IMR-90 (cell line): Measurements from ENCODE around the gene CR1L. TPM values are rescaled to one million over a fixed set of nuclear protein-coding genes. Genes with fewer than 3 reads are reported as not detected.

Experiments used
- ATAC-seq: fragments of 200-7000 bp; cut with Tn5 transposase; 2 replicates; pipeline ENCODE4 v1.9.1; 2020; ENCODE audit warnings: low read depth, mild to moderate bottlenecking, moderate library complexity
- BruUV-seq: library from RNA; stranded (reverse); fragments of 400-500 nt; replicated peaks from 2 replicates; lab custom pipeline; 2021; lab: Mats Ljungman, UMichigan
- CTCF ChIA-PET: fragments of 300-600 bp; formaldehyde crosslinking; extraction: SDS; loops from one replicate; lab custom pipeline; 2021; ENCODE audit warnings: antibody characterized with exemption; lab: Yijun Ruan, JAX
- POLR2A ChIA-PET: fragments of 300-600 bp; sonication (Branson Sonifier 250); formaldehyde crosslinking; loops from one replicate; lab custom pipeline; 2022; ENCODE audit warnings: antibody characterized with exemption; ENCODE audit not compliant: unreplicated experiment; lab: Charles Lee
- DNase-seq: peaks from one replicate; pipeline ENCODE4 v3.0.0; 2013
- H2AFZ ChIP-seq: replicated peaks from 2 replicates; pipeline ENCODE3; 2013; ENCODE audit warnings: low read length, mild to moderate bottlenecking; ENCODE audit not compliant: poor library complexity
- H2AK5ac ChIP-seq: 2 replicates; pipeline ENCODE4 v1.6.1; 2013; ENCODE audit warnings: low read depth, low read length, inconsistent platforms
- H2AK9ac ChIP-seq: replicated peaks from 2 replicates; pipeline ENCODE3; 2013; ENCODE audit warnings: mild to moderate bottlenecking, low read depth, low read length, moderate library complexity; ENCODE audit not compliant: poor library complexity
- H2BK120ac ChIP-seq: 2 replicates; pipeline ENCODE4 v1.6.1; 2013; ENCODE audit warnings: low read depth, low read length, inconsistent platforms
- H2BK15ac ChIP-seq: 3 replicates; pipeline ENCODE4 v1.6.1; 2013; ENCODE audit warnings: low read depth, low read length, inconsistent platforms
- H2BK20ac ChIP-seq: 2 replicates; pipeline ENCODE4 v1.6.1; 2013; ENCODE audit warnings: low read depth, mild to moderate bottlenecking, inconsistent platforms, low read length, moderate library complexity
- H2BK5ac ChIP-seq: 2 replicates; pipeline ENCODE4 v1.6.1; 2013; ENCODE audit warnings: mild to moderate bottlenecking, low read depth, low read length, inconsistent platforms; ENCODE audit not compliant: poor library complexity, severe bottlenecking
- H3K14ac ChIP-seq: replicated peaks from 2 replicates; pipeline ENCODE4 v1.6.1; 2013; ENCODE audit warnings: low read depth, low read length, inconsistent platforms
- H3K18ac ChIP-seq: 2 replicates; pipeline ENCODE4 v1.6.1; 2013; ENCODE audit warnings: low read depth, low read length, control low read depth
- H3K23ac ChIP-seq: 2 replicates; pipeline ENCODE4 v1.6.1; 2013; ENCODE audit warnings: low read depth, low read length, inconsistent platforms
- H3K27ac ChIP-seq: 2 replicates; pipeline ENCODE4 v1.5.1; 2013; ENCODE audit warnings: mild to moderate bottlenecking, control low read depth, low read length; ENCODE audit not compliant: insufficient read depth
- H3K27me3 ChIP-seq: 2 replicates; pipeline ENCODE4 v1.6.1; 2013; ENCODE audit warnings: low read length; ENCODE audit not compliant: control insufficient read depth, insufficient read depth
- H3K36me3 ChIP-seq: 2 replicates; pipeline ENCODE4 v1.6.1; 2013; ENCODE audit warnings: low read length, mixed read lengths; ENCODE audit not compliant: control insufficient read depth, insufficient read depth
- H3K4ac ChIP-seq: 2 replicates; pipeline ENCODE4 v1.6.1; 2013; ENCODE audit warnings: low read depth, low read length, inconsistent platforms
- H3K4me1 ChIP-seq: 2 replicates; pipeline ENCODE4 v1.6.1; 2013; ENCODE audit warnings: low read length, mixed read lengths; ENCODE audit not compliant: control insufficient read depth, insufficient read depth
- H3K4me2 ChIP-seq: 2 replicates; pipeline ENCODE4 v1.6.1; 2013; ENCODE audit warnings: low read depth, mild to moderate bottlenecking, control low read depth, low read length, moderate library complexity
- H3K4me3 ChIP-seq: 2 replicates; pipeline ENCODE4 v1.5.1; 2013; ENCODE audit warnings: low read depth, mild to moderate bottlenecking, control low read depth, low read length, moderate library complexity; ENCODE audit not compliant: insufficient read depth
- H3K56ac ChIP-seq: 2 replicates; pipeline ENCODE4 v1.6.1; 2013; ENCODE audit warnings: low read length, inconsistent platforms; ENCODE audit not compliant: insufficient read depth; ENCODE audit errors: extremely low read depth
- H3K79me1 ChIP-seq, 2 experiments: 2 replicates each; pipeline ENCODE4 v1.6.1; 2013; ENCODE audit warnings: low read length in 2 of 2, inconsistent platforms in 1 of 2, low read depth in 1 of 2
- H3K9ac ChIP-seq: 2 replicates; pipeline ENCODE4 v1.6.1; 2013; ENCODE audit warnings: low read depth, low read length, control low read depth
- H3K9me1 ChIP-seq: 2 replicates; pipeline ENCODE4 v1.6.1; 2013; ENCODE audit warnings: low read length, inconsistent platforms; ENCODE audit not compliant: insufficient read depth
- H3K9me3 ChIP-seq: 2 replicates; pipeline ENCODE4 v1.6.1; 2013; ENCODE audit warnings: low read length; ENCODE audit not compliant: control insufficient read depth, insufficient read depth
- H4K20me1 ChIP-seq: 2 replicates; pipeline ENCODE4 v1.6.1; 2013; ENCODE audit warnings: low read length, inconsistent platforms; ENCODE audit not compliant: insufficient read depth
- H4K5ac ChIP-seq: 2 replicates; pipeline ENCODE4 v1.6.1; 2013; ENCODE audit warnings: mild to moderate bottlenecking, low read depth, low read length, control low read depth
- H4K8ac ChIP-seq, 2 experiments: 2 replicates each; pipeline ENCODE4 v1.6.1; 2013; ENCODE audit warnings: low read depth in 2 of 2, low read length in 2 of 2, control low read depth in 1 of 2, inconsistent platforms in 1 of 2
- H4K91ac ChIP-seq: 2 replicates; pipeline ENCODE4 v1.6.1; 2013; ENCODE audit warnings: low read depth, low read length, inconsistent platforms; ENCODE audit not compliant: insufficient read depth
- BHLHE40 ChIP-seq: fragments of 150-350 bp; IDR thresholded peaks from 2 replicates; pipeline ENCODE4 v1.6.1; 2016; ENCODE audit warnings: mild to moderate bottlenecking, low read depth, low read length
- CEBPB ChIP-seq: IDR thresholded peaks from 2 replicates; pipeline ENCODE4 v1.6.1; 2012; ENCODE audit warnings: low read depth, low read length, improper control_type of control experiment
- CHD1 ChIP-seq: IDR thresholded peaks from 2 replicates; pipeline ENCODE4 v1.6.1; 2012; ENCODE audit warnings: low read depth, low read length, improper control_type of control experiment
- FOS ChIP-seq: fragments of 150-350 bp; IDR thresholded peaks from 2 replicates; pipeline ENCODE4 v1.6.1; 2016; ENCODE audit warnings: low read depth, low read length
- MAFK ChIP-seq: IDR thresholded peaks from 2 replicates; pipeline ENCODE4 v1.6.1; 2012; ENCODE audit warnings: low read depth, low read length, improper control_type of control experiment
- MAZ ChIP-seq: IDR thresholded peaks from 2 replicates; pipeline ENCODE4 v1.6.1; 2012; ENCODE audit warnings: low read depth, mild to moderate bottlenecking, low read length, improper control_type of control experiment, moderate library complexity, borderline replicate concordance
- MXI1 ChIP-seq: IDR thresholded peaks from 2 replicates; pipeline ENCODE4 v1.6.1; 2012; ENCODE audit warnings: low read depth, mild to moderate bottlenecking, low read length, moderate library complexity, borderline replicate concordance
- NFE2L2 ChIP-seq: fragments of 150-350 bp; IDR thresholded peaks from 2 replicates; pipeline ENCODE4 v1.6.1; 2016; ENCODE audit warnings: low read depth, mild to moderate bottlenecking, low read length
- POLR2A ChIP-seq: IDR thresholded peaks from 2 replicates; pipeline ENCODE4 v1.6.1; 2012; ENCODE audit warnings: mild to moderate bottlenecking, low read depth, low read length
- RAD21 ChIP-seq: IDR thresholded peaks from 2 replicates; pipeline ENCODE4 v1.6.1; 2012; ENCODE audit warnings: low read length, improper control_type of control experiment
- RCOR1 ChIP-seq: IDR thresholded peaks from 2 replicates; pipeline ENCODE4 v1.6.1; 2012; ENCODE audit warnings: mild to moderate bottlenecking, low read length, improper control_type of control experiment; ENCODE audit not compliant: insufficient replicate concordance
- RFX5 ChIP-seq: IDR thresholded peaks from 2 replicates; pipeline ENCODE4 v1.8.0; 2012; ENCODE audit warnings: low read depth, mild to moderate bottlenecking, low read length, moderate library complexity
- SMC3 ChIP-seq: fragments of 150-350 bp; IDR thresholded peaks from 2 replicates; pipeline ENCODE4 v1.6.1; 2016; ENCODE audit warnings: low read depth, mild to moderate bottlenecking, antibody characterized with exemption, low read length, moderate library complexity
- WGBS, 2 experiments: methylation state at CpG; one replicate each; pipeline versions ENCODE4 v1.1.5 to v1.1.7; 2013; ENCODE audit warnings: missing lambda C conversion rate in 2 of 2; ENCODE audit not compliant: insufficient read length in 1 of 2; ENCODE audit errors: extremely low coverage in 2 of 2; 5-methylcytosine and 5-hydroxymethylcytosine counted together
- dilution Hi-C: fragments of 300-500 bp; cut with HindIII; formaldehyde crosslinking; loops from one replicate; pipeline ENCODE4 v1.14.3; 2018; ENCODE audit warnings: low sequenced_read_pairs; ENCODE audit not compliant: unreplicated experiment
- in situ Hi-C: fragments of 300-500 bp; cut with MboI; formaldehyde crosslinking; loops from 3 replicates; pipeline ENCODE4 v1.14.3; 2019; ENCODE audit warnings: low sequenced_read_pairs, inconsistent platforms, mixed read lengths
- intact Hi-C: fragments of 100-400 bp; cut with micrococcal nuclease; formaldehyde crosslinking; loops from 2 replicates; pipeline ENCODE4 v1.10.0; 2022
- polyA plus RNA-seq, 3 experiments: library from polyadenylated mRNA; depleted of rRNA; stranded (reverse); fragments of >200 nt; gene quantifications; 2 replicates each; pipeline ENCODE4 v1.2.3, GENCODE V29; 2012; ENCODE audit warnings: low replicate concordance in 1 of 3
- total RNA-seq: library from RNA; depleted of rRNA; stranded (reverse); fragments of >200 nt; gene quantifications from 2 replicates; pipeline ENCODE4 v1.2.3, GENCODE V29; 2012
- TF ChIP-seq, protein P1 (sequence below): fragments of 150-350 bp; IDR thresholded peaks from 2 replicates; pipeline ENCODE4 v1.6.1; 2016; ENCODE audit warnings: low read depth, mild to moderate bottlenecking, low read length, moderate library complexity, borderline replicate concordance
- TF ChIP-seq, protein P2 (sequence below): conservative IDR thresholded peaks from 2 replicates; pipeline ENCODE4 v1.5.1; 2012; ENCODE audit warnings: mild to moderate bottlenecking, low read depth, low read length, improper control_type of control experiment
- TF ChIP-seq, protein P3 (sequence below): fragments of 150-350 bp; IDR thresholded peaks from 2 replicates; pipeline ENCODE4 v1.6.1; 2017; ENCODE audit warnings: mild to moderate bottlenecking, antibody characterized with exemption, low read length, low read depth

Gene CR1L
- total and polyA plus RNA-seq, 2 of the 4 experiments (the other 2 are of a cell fraction) = not detected

DNA sequence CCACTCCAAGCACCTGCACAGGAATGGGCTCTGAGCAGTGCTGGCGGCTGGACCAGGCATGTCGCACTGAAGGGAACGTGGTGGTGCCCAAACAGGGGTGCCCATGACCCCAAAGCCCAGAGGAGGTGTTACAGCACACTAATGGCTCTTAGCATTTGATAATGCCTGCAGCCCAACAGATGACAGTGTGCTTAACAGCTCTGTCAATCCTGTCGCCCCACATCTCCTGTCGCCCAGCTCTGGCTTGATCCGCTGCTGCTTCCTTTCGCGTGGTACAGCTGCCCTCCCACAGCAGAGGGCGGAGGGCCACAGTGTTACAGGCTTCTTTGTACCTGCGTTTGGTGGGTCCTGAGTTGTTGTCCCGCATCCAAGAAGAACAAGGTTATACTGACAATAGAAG, 32.2 kb upstream of the CR1L start:
- H3K27me3 ChIP-seq = peaks cover 2% of the 10 kb centered on the region; the same call in 1 of the 2 replicates
- no peak overlapping the region for H4K91ac ChIP-seq
- H3K4me3 ChIP-seq = no peak overlapping the region
- dilution Hi-C loops (no loop called here), intact Hi-C loops (no loop called here), in situ Hi-C loops (no loop called here)
- H4K5ac ChIP-seq = no peak overlapping the region
- ATAC-seq (no peak), DNase-seq (no peak)
- H3K9ac ChIP-seq = no peak overlapping the region
- no peaks in the 10 kb centered on the region for H3K4me1 ChIP-seq
- no peaks in the 10 kb centered on the region for H3K36me3 ChIP-seq
- H4K20me1 ChIP-seq = no peaks in the 10 kb centered on the region
- H2AK5ac ChIP-seq = no peak overlapping the region
- TF ChIP-seq, protein P1, sequence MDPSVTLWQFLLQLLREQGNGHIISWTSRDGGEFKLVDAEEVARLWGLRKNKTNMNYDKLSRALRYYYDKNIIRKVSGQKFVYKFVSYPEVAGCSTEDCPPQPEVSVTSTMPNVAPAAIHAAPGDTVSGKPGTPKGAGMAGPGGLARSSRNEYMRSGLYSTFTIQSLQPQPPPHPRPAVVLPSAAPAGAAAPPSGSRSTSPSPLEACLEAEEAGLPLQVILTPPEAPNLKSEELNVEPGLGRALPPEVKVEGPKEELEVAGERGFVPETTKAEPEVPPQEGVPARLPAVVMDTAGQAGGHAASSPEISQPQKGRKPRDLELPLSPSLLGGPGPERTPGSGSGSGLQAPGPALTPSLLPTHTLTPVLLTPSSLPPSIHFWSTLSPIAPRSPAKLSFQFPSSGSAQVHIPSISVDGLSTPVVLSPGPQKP = no peak
- TF ChIP-seq SMC3 = no peak
- TF ChIP-seq, protein P2, sequence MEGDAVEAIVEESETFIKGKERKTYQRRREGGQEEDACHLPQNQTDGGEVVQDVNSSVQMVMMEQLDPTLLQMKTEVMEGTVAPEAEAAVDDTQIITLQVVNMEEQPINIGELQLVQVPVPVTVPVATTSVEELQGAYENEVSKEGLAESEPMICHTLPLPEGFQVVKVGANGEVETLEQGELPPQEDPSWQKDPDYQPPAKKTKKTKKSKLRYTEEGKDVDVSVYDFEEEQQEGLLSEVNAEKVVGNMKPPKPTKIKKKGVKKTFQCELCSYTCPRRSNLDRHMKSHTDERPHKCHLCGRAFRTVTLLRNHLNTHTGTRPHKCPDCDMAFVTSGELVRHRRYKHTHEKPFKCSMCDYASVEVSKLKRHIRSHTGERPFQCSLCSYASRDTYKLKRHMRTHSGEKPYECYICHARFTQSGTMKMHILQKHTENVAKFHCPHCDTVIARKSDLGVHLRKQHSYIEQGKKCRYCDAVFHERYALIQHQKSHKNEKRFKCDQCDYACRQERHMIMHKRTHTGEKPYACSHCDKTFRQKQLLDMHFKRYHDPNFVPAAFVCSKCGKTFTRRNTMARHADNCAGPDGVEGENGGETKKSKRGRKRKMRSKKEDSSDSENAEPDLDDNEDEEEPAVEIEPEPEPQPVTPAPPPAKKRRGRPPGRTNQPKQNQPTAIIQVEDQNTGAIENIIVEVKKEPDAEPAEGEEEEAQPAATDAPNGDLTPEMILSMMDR = no peak
- no peak for TF ChIP-seq RFX5
- TF ChIP-seq FOS = no peak
- no peak for TF ChIP-seq MXI1
- TF ChIP-seq, protein P3, sequence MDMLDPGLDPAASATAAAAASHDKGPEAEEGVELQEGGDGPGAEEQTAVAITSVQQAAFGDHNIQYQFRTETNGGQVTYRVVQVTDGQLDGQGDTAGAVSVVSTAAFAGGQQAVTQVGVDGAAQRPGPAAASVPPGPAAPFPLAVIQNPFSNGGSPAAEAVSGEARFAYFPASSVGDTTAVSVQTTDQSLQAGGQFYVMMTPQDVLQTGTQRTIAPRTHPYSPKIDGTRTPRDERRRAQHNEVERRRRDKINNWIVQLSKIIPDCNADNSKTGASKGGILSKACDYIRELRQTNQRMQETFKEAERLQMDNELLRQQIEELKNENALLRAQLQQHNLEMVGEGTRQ = no peak
- TF ChIP-seq BHLHE40 = no peak
- no peak for TF ChIP-seq POLR2A
- no peak for TF ChIP-seq MAZ
- no peak for TF ChIP-seq RCOR1
- no peak for TF ChIP-seq CHD1
- TF ChIP-seq MAFK = no peak
- no peak for TF ChIP-seq NFE2L2
- TF ChIP-seq RAD21 = no peak
- no peak for TF ChIP-seq CEBPB
- no peak overlapping the region for H2BK5ac ChIP-seq
- no peak overlapping the region for H2AFZ ChIP-seq
- H3K27ac ChIP-seq = no peak overlapping the region
- H3K4me2 ChIP-seq = no peak overlapping the region
- WGBS, 2 experiments = 55% methylated on average over 3 of the region's 11 CpGs; no CpG with 5 or more reads in 1 of the 2 experiments
- ChIA-PET POLR2A (no interaction called here), CTCF (no interaction called here)
- no peak overlapping the region for H3K18ac ChIP-seq
- no peak overlapping the region for H3K4ac ChIP-seq
- H2BK20ac ChIP-seq = no peak overlapping the region
- H2BK15ac ChIP-seq = no peak overlapping the region
- no peak overlapping the region for H2BK120ac ChIP-seq
- H2AK9ac ChIP-seq = no peak overlapping the region
- H3K23ac ChIP-seq = no peak overlapping the region
- H3K14ac ChIP-seq = no peak overlapping the region
- BruUV-seq = no TSS peak
- no peak overlapping the region for H4K8ac ChIP-seq
- no peaks in the 10 kb centered on the region for H3K9me3 ChIP-seq
- no peaks in the 10 kb centered on the region for H3K9me1 ChIP-seq
- no peak overlapping the region for H3K56ac ChIP-seq
- H3K79me1 ChIP-seq = no peaks in the 10 kb centered on the region
